GM19452 (cell line): ENCODE measurements around the gene FAM9B.
"Not testable (repeated sequence)": the region's sequence is repeated elsewhere in the genome, so short reads cannot be mapped to it uniquely, and the experiment has no call there.

Source experiments
- ATAC-seq: cut with Tn5 transposase; IDR thresholded peaks from one replicate; pipeline ENCODE4 v1.9.1; 2021; ENCODE audit not compliant: unreplicated experiment

The FAM9B gene

DNA sequence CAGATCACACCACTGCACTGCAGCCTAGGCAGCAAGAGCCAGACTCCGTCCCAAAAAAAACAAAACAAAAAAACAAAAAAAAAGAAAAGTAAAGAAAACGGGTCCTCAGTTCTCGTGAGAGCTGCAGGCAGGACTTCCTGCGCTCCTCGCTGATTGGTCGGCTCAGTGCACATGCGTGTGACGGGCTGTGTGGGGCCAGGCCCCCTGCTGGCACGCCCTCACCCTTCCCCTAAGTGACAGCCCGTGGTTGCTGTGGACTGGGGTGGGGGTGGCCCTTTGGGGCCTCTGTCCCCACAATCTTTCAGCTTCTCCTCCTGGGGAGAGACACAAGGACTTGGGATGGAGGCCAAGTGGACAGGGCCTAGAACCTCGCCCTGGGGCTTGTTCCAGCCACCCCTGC is at the start of gene FAM9B:
Gene FAM9B (minus strand): TSS at position 139 of the 400 bp plus-strand sequence. CDS start 1,141 bp downstream, outside the sequence.
- ATAC-seq, result no peak

DNA sequence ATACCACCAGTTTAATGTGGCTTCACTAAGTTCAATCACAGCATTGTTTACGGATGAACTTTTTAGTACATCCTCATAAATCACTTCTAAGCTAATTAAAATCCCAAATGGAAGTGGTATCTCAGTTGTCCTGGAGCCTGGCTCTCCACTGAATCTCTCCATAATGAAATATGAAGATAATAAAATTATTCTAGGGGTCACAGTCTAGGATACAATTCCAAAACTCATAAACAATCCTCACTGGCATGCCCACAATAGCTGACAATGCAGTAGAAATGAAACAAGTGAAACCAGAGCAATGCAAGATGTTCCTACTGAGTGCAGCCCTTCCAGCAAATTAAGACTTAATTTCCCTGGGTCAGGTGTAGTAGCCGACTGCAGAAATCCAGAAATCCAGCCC is 47.3 kb upstream of the FAM9B start:
- ATAC-seq, result no peak

DNA sequence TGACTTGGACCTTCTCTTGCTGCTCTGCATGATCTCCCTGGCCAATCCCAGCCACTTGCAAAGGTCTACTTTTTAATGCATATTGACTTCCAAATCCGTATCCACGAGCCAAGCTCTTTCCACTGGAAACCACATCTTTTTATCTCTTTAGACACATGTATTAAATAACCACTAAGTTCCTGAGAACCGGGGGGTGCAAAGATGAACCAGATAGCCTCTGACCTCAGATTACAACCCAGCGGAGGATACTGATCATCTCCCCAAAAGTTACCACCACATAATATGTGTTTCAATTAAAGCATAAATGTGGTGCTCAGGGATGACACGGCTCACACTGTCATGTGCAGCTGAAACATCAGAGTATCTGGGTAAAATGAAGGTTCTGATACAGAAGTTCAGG is 40.4 kb upstream of the FAM9B start:
- no peak for ATAC-seq

DNA sequence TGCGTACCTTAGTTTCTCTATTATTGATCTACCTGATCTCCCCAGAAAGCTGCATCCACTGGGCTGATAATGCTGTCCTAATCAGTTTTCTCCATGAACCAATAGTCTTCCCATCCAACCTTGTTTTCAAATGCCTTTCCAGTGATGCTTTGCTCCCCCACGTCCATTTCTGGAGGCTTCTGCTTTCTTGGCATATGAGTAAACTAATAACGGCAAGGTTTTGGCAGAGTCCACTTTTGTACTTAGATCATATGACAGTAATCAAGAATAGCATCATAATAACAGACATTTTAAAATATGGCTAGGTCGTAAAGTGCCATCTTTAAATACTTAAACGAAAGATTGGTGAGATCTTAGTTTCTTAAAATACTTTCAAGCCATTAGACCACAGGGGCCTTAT is 38.4 kb upstream of the FAM9B start:
- ATAC-seq, result no peak

DNA sequence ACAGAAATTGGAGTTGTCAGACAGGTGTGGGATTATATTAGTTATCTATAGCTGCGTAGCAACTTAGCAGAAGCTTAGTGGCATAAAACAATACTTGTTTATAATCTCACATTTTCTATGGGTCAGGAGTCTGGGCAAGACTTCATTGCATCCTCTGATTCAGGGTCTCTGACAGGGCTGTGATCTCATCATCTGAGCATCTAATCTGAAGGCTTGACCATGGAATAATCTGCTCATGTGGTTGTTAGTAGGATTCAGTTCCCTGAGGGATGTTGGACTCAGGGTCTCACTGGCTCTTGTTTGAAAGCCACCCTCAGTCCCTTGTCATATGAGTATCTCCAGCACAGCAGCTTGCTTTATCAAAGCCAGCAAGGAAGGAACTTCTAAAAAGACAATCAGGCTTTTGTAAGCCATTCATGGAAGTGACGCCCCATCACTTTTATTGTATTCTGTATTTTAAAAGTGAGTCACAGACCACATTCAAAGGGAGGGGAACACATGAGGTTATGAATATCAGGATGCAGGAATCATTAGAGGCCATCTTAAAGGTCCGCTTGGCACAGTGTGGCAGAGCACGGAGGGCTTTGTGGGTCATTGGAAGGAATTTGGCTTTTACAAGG is 37.2 kb upstream of the FAM9B start:
- no peak for ATAC-seq

DNA sequence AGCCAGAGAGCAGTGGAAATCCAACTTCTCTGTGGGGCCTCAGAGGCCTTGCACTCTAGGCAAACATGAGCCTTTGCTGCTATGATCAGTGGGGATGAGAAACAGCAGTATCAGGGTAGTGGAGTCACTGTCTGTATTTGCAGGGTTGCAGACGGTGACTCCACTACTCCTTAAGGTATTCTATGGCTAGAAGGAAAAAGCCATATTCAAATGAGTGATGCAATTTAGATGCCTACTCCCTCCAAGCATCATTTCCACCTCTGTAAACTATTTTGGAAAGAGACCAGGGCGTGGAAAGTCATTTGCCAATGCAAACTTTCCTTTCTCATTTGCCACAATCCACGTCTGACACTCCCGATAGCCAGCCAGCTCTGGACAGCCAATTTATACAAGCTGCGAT is 35.6 kb upstream of the FAM9B start:
- ATAC-seq, result no peak

DNA sequence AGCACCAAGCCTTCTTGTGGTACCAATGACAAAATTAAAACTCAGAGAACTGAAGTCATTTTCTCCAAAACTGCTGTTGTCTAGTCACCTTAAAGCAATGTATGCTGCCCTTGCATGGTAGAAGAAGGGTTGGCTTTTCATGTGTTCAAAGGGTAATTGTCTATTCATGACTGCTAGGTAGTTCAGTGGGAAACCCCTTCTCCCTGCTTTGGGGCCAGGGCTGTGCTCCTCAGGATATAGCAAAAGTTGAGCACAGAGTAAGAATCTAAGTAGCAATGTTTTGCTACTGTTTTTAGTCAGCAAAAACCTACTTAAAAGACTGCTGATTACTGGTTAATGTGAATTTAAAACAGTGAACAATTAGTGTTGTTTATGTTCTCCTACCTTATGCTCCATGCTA is 30.8 kb upstream of the FAM9B start:
- ATAC-seq, result no peak

DNA sequence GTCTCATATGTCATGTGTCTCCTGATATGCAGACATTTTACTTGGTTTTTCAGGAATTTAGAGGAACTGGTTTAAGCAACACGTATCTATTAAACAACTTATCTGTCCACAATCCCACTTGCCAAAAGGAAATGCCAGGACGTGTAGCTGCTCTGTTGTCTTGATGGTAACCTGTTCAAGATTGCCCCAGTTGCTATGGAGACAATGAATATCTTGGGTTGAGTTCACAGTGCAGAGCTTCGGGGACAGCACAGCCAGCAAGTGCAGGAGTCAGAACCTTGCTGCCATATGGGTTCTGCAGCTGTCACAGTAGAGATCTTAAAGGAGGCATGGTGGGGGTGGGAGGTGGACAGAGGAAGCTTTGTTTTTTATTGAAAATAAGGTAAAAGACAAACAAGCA is 28.7 kb upstream of the FAM9B start:
- no peak for ATAC-seq

DNA sequence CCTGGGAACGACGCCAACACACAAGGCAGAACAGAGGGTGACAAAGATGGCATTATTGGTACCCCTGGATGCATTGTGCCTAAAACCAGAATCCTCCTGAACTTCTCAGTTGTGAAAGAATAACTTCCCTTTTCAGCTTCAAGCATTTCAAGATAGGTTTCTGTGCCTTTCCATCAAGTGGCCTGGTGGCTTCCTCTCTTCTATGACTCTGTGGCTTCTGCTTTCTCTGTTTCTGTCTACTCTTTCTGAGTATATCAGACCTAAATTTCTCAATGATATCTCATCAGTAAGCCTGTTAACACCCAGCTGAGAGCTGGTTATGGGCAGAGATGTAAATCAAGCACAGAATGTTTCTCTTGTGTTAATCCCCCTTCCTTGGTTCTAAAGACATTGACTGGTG is 21.4 kb upstream of the FAM9B start:
- ATAC-seq, result no peak

DNA sequence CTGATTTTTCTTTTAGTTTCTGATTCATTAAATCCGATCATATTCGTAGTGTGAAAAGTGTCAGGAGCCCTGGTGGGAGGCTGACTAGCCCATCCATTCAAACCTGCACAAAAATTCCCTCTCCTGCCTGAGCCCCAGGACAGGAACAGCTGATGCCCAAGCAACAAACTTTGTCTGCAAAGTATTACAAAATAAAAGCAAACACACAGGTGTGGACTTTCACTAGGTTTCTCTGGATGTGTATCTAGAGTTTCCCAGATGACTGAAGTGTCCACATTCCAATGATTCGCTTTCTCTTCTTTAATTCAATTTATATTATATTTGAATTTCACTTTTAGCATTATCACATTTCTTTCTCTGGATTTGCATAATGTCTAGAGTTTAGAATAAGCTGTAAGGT is 18.2 kb upstream of the FAM9B start:
- no peak for ATAC-seq

DNA sequence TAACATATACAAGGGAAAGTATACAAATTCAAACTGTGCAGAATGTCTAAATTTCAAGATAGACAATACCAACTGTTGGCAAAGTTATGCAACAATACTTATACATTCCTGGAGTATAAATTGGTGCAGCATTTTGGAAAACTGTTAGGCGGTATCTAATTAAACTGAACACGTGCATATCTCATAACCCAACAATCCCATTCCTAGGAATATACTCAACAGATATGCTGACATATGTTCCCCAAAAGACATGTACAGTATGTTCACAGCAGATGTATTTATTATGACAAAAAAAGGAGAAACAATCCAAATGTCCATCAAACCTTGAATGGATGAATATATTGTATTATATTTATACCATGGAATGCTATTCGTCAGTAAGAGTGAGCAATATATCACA is 16.4 kb upstream of the FAM9B start:
- ATAC-seq, result no peak

DNA sequence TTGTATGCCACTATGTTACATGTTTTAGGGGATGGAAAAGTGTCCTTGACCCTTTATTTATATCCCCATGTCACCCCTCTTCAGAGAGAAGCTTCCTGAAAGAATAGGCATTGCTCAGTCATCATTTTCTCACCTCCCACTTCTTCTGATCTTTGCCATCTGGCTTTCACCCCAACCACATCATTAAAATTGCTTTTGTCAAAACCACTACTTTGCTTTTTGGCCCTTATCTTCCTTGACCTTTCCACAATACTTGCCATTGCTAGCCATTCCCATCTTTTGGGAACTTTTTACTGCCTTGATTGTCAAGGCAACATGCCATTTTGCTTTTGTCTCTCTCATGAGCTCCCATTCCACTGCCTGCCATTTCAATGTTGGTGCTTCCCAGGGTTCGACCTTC is 14.9 kb upstream of the FAM9B start:
- ATAC-seq, result no peak

DNA sequence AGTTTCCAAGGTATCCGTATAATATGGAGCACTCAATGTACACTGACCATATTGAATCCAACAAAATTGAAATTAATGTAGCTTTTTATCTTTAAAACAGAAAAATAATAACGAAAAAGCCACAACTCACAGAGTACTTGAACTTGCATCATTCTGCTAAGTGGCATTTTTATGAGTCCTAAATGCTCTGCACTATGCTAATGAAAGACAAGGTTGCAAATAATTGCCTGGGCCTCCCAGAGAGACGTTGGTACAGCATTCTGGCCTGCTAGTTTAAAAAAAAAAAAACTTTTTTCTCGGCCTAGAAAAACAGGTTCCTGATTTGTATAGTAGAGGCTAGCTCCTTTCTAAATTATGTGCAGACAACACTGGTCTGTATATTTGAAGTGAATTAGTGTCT is 4.3 kb upstream of the FAM9B start:
- no peak for ATAC-seq

DNA sequence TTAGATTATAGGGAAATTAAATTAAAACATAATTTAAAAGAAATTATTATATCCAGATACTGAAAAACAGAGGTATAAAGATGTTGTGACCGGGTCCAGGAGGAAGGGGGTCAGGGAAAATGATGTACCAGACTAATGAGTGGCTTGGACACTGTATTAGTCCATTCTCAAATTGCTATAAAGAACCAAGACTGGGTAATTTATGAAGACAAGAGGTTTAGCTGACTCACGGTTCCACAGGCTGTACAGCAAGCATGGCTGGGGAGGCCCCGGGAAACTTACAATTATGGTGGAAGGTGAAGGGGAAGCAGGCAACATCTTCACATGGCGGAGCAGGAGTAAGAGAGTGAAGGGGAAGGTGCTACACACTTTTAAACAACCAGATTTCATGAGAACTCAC is 3.4 kb upstream of the FAM9B start:
- no peak for ATAC-seq

DNA sequence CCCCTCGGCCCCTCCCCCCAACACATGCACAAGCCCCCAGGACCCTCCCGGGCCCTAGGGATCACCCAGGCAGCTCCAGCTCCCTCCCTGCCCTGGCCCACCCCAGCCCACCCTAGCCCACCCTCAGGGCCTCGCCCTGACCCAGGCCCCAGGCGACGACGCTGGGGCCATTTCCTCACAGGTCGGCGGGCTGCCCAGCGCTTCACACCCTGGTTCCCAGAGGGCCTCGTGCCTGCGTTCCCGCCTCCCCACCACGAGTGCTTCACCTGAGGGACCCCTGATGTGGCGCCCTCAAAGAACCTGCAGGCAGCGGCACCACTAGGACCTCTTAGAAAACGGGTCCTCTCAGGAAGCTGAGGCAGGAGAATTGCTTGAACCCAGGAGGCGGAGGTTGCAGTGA is 341 bp downstream of the FAM9B start:
- ATAC-seq, result no peak

DNA sequence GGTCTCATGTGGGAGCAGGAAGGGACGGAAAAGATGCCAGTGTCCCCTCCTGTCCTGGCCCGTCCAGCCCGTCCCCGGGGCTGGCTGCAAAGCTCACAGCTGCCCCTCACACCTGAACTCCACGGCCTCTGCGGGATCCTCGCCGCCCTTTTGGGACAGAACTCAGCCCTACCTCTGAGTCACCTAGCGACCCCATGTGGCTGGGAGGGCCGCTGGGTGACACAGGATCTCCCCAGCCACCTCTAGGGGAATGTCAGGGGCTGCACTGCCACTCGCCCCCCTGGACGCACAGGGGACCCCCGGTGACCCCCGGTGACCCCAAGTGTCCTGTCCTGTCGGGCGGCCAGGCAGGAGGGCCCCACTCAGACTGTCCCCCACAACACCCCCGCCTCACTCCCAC is 748 bp downstream of the FAM9B start:
- no peak for ATAC-seq

DNA sequence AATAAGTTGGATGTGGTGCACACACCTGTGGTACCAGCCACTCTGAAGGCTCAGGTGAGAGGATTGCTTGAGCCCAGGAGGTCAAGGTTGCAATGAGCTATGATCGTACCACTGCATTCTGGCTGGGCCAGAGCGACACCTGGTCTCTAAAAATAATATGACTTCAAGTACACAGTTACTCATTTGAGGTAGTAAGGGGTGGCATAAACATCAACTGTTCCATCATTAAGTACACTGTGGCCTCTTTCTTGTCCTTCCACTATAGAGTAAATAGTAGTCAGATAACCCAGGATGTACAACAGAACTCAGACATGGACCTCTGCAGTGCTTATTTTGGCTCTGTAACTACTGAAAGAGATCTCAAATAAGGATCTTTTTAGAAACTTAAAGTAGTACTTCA is 10.6 kb downstream of the FAM9B start:
- ATAC-seq, result no peak

DNA sequence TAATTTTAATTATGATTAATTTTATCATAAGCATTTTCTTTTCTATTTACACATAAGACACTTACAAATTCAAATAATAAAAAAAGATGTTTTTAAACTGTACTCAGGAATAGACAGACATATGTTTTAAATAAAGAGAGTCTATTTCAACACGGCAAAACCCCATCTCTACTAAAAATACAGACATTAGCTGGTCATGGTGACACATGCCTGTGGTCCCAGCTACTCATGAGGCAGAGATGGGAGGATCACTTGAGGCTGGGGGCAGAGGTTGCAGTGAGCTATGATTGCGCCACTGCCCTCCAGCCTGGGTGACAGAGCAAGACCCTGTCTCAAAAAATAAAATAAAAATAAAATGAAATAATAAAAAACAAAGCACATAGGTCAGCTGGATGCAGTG is 14.8 kb downstream of the FAM9B start:
- no peak for ATAC-seq

DNA sequence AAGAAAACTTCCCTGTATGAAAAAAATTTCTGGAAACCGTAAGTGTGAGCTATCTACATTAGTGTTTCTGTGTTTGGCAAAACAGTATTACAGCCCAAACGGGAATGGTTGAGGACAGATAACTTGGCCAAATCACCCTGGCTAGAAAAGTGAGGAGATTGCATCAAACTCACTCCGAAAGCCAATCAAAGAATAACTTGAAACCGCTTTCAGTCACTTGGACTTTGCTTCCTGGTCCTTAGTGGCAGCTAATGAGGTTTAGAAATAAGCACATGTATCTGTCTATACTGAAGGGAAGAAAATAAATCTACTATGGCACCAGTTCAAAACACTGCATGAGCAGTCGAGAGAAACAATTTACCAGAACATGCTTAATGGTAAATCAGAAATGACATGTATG is 15.6 kb downstream of the FAM9B start:
- ATAC-seq, result not testable (repeated sequence)

DNA sequence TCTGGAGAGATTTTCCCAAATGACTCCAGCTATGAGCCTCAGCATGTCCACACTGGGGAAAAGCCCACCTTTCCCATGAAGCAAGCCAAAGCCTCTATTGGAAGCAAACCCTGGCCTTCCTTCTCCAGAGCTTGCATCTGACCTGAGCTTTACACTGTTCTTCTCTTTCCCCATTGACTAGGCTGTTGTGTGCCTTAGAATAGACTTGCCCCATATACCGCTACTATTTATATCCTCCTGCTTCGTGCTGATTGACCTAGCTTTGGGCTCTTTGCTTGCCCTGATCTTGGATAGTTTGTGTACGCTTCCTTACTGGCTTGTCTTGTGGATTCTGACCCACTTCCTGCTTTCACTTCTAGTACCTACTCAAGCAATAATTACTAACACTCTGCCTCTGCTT is 30.9 kb downstream of the FAM9B start:
- no peak for ATAC-seq

DNA sequence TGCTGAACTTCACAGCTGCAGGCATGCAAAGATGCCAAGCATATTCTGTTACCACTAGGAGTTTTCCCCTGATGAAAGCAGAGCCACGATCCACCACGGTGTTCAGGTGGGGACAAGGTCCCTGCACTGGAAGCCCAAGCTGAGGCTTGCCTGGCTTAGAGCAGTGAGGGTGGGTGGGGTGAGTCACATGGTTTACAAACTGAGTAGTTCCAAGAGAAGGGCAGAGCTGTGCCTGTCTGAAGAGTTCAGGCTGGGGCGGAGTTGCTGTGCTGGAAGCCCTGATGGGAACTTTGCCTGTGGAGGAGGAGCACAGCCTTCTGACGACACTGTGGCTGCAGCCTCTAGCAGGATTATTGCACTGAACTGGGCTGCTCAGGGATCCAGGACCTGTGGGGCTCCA is 45.5 kb downstream of the FAM9B start:
- no peak for ATAC-seq

DNA sequence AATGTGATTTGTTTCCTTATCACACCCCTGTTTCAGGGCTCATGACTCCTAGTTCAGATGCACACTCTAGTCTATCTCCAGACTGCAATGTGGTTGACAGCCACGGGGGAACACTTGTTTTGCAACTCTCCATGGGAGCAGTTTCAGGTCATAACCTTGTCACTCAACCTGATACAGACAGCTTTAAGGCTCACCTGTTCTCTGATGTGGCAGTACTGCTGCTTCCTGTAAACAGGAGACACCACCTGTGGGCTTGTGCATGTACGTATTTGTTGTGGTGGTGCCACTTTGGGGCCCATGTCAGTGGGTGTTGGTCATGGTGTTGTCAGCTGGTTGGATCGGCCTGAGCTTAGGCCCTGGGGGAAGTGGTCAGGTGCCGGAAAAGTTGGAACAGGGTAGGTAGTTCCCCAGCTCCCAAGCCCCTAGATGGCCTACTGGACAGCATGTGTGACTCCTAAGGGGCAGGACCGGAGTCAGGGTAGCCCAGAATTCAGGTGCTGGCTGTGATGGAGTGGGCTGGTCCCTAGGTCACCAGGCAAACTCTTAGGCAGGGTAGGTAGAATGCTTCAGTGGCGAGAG is 46.2 kb downstream of the FAM9B start:
- no peak for ATAC-seq

DNA sequence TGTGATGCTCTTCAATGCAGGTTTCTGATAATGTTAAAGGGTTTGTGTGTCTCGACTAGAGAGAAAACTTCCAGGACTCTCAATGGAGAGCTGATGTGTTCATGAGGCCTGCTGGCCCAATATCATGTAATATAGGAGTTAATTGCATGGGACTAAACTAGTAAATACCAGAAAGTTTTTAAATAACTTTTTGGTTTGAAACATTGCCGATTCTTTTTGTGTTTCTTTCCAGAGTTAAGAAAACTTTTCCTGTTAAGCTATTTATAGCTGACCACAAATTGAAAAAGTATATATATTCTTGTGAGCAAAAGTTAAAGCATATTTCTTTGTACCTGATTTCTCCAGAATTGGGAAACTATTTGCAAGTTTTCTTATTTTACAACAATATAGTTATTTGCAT is 49.7 kb downstream of the FAM9B start:
- ATAC-seq, result no peak
